Epithelial cell of proximal tubule (primary cell): ENCODE results near the gene TENM3. TPM values are rescaled to one million over a fixed set of nuclear protein-coding genes. Genes with fewer than 3 reads are reported as not detected.

Source experiments
- DNase-seq: peaks from one replicate; pipeline ENCODE4 v3.0.0-alpha.2; 2011; ENCODE audit warnings: low read depth
- H3K4me3 ChIP-seq: 2 replicates; pipeline ENCODE4 v1.5.1; 2011; ENCODE audit warnings: low read depth, mild to moderate bottlenecking, low read length
- total RNA-seq: library from RNA; depleted of rRNA; stranded (reverse); fragments of >200 nt; gene quantifications from 2 replicates; pipeline ENCODE4 v1.2.3, GENCODE V29; 2015
- TF ChIP-seq, protein P1 (sequence below): conservative IDR thresholded peaks from 2 replicates; pipeline ENCODE4 v1.5.1; 2012; ENCODE audit warnings: low read depth, mild to moderate bottlenecking, low read length

Gene TENM3
- total RNA-seq, 1 donor from 2014 or later, result 2.4 TPM

DNA sequence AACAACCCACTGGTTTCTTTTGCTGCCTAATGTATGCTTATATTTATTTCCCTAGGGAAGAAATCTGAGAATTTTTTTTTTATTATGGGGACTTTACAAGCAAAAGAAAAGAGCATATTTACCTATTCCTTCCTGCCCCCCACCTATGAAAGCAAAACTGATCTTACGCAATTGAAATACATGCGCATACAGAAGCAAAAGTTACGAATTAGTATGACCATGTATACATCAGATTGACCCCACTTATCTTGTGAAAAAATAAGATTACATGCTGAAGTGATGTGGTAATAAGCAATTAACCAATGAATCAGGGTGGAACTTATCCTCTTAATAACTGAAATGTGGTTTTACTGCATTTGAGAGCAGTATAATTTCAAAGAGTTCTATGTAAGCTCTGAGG is 151.0 kb downstream of the TENM3 start:
- H3K4me3 ChIP-seq, result no peak overlapping the region
- TF ChIP-seq, protein P1, sequence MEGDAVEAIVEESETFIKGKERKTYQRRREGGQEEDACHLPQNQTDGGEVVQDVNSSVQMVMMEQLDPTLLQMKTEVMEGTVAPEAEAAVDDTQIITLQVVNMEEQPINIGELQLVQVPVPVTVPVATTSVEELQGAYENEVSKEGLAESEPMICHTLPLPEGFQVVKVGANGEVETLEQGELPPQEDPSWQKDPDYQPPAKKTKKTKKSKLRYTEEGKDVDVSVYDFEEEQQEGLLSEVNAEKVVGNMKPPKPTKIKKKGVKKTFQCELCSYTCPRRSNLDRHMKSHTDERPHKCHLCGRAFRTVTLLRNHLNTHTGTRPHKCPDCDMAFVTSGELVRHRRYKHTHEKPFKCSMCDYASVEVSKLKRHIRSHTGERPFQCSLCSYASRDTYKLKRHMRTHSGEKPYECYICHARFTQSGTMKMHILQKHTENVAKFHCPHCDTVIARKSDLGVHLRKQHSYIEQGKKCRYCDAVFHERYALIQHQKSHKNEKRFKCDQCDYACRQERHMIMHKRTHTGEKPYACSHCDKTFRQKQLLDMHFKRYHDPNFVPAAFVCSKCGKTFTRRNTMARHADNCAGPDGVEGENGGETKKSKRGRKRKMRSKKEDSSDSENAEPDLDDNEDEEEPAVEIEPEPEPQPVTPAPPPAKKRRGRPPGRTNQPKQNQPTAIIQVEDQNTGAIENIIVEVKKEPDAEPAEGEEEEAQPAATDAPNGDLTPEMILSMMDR, result no peak
- DNase-seq, result no peak

- H3K4me3 ChIP-seq, result no peak overlapping the region
- no peak for DNase-seq
- TF ChIP-seq, protein P1, result no peak
Measured at GRCh38 chr4:182400081-182400480, 156.9 kb downstream of the TENM3 start.

DNA sequence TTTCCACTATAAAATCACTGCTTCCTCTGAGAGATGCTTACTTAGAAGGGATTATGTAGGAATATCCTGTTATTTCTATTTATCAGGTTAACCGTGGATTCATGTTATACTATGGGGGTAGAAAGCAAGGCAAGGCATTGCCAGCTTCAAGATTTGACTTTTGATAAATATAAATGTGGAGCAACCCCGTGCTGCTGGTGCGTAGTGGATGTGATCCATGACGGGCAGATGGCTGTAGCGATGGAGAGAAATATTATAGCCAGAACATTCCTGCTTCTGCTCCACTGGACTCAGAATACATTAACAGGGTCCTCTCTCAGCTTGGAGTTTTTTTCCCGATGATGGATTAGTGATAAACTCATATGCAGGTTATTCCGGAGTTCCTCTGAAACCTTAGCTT is 157.6 kb downstream of the TENM3 start:
- TF ChIP-seq, protein P1, result no peak
- no peak for DNase-seq
- no peak overlapping the region for H3K4me3 ChIP-seq

- H3K4me3 ChIP-seq, result no peak overlapping the region
- TF ChIP-seq, protein P1, result no peak
Measured at GRCh38 chr4:182404376-182404775, 161.2 kb downstream of the TENM3 start.

GRCh38 chr4:182405087-182405486 is 161.9 kb downstream of the TENM3 start:
- no peak for DNase-seq
- TF ChIP-seq, protein P1, result no peak
- no peak overlapping the region for H3K4me3 ChIP-seq

More at GRCh38 chr4:182404376-182404775, 161.2 kb downstream of the TENM3 start:
- DNase-seq, result no peak

DNA sequence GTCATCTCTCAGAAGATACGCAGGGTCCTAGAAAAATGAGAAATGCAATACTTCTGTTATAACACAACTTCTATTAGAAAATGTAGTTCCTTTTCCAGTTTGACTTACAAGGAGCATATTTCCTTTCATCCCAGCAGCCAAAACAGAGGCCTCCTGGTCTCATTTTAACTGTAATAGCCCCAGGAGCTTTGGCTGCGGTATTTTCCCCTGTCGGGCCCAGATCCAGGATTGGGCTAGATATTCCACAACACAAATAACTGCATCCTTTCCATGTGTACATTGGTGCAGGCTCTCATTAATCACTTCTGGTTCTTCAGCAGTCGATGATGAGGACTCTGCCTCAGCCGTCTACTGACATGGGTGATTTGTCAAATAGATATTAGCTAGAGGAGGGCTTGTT is 166.1 kb downstream of the TENM3 start:
- no peak overlapping the region for H3K4me3 ChIP-seq
- TF ChIP-seq, protein P1, result no peak
- no peak for DNase-seq

DNA sequence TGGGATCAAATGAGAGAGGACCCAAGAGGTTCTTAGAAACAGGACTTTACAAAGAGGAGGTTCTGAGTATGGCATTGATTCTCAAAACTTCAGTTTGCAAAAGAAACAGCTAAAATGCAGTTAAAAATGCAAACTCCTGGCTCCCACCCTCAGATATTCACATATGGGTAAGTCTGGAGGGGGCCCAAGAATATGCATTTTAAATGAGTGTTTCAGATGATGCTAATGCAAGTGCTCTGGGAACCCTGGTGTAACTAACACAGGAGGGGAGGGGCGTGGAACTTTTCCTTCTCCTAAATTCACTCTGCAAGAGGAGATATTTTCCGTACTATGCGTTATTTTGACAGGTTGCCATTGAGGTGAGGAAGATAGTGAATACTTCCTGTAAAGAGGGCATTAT is 168.2 kb downstream of the TENM3 start:
- no peak overlapping the region for H3K4me3 ChIP-seq
- no peak for DNase-seq
- TF ChIP-seq, protein P1, result no peak
